Ishikawa (cell line): ENCODE results near the gene SIT1.

Experiments used
- CEBPB ChIP-seq: IDR thresholded peaks from 2 replicates; pipeline ENCODE4 v1.6.1; 2012
- EGR1 ChIP-seq: IDR thresholded peaks from 2 replicates; pipeline ENCODE4 v1.6.1; 2012
- EP300 ChIP-seq: IDR thresholded peaks from 2 replicates; pipeline ENCODE4 v1.6.1; 2012; ENCODE audit warnings: borderline replicate concordance
- FOXM1 ChIP-seq: IDR thresholded peaks from 2 replicates; pipeline ENCODE4 v1.6.1; 2012; ENCODE audit warnings: low read depth, borderline replicate concordance
- MAX ChIP-seq: IDR thresholded peaks from 2 replicates; pipeline ENCODE4 v1.6.1; 2012
- RAD21 ChIP-seq: IDR thresholded peaks from 2 replicates; pipeline ENCODE4 v1.6.1; 2012; ENCODE audit warnings: low read depth
- REST ChIP-seq: IDR thresholded peaks from 2 replicates; pipeline ENCODE4 v1.6.1; 2012; ENCODE audit warnings: low read depth, mild to moderate bottlenecking
- TAF1 ChIP-seq: IDR thresholded peaks from 2 replicates; pipeline ENCODE4 v1.6.1; 2012; ENCODE audit warnings: low read depth, mild to moderate bottlenecking
- TEAD4 ChIP-seq: IDR thresholded peaks from 2 replicates; pipeline ENCODE4 v1.6.1; 2012
- USF1 ChIP-seq: IDR thresholded peaks from 2 replicates; pipeline ENCODE4 v1.6.1; 2012

GRCh38 chr9:35675204-35675603 lies 24.5 kb upstream of the SIT1 start:
- TF ChIP-seq TAF1 (no peak), CEBPB (no peak), TEAD4 (no peak), REST (no peak), FOXM1 (no peak), EGR1 (no peak), RAD21 (no peak), USF1 (no peak), EP300 (no peak), MAX (no peak)
